Naive thymus-derived CD8-positive, alpha-beta T cell (primary cell): ENCODE data around the gene CELSR3. TPM values are rescaled to one million over a fixed set of nuclear protein-coding genes. Genes with fewer than 3 reads are reported as not detected.

Source experiments
- ATAC-seq, 2 donors: fragments of 150-1000 bp; cut with Tn5 transposase in 1 of 2; sonication (Bioruptor Pico), chemical (Tn5 transposase) in 1 of 2; 1 replicate in 1 of 2; 2 replicates in 1 of 2; pipeline ENCODE4 v1.10.0; 2021; ENCODE audit warnings: mild to moderate bottlenecking in 2 of 2, moderate library complexity in 2 of 2
- POLR2A ChIA-PET: fragments of 350-600 bp; sonication (Branson Sonifier 250); formaldehyde crosslinking; loops from one replicate; lab custom pipeline; 2021; ENCODE audit warnings: antibody characterized with exemption; lab: Charles Lee
- DNase-seq, 10 donors: peaks; one replicate each; pipeline versions ENCODE4 v3.0.0 to v3.0.0-alpha.2; 2020 to 2022
- H3K27ac Mint-ChIP-seq, 10 donors: one replicate each; pipeline ENCODE4 v1.8.0; 2020 to 2022; ENCODE audit warnings: mild to moderate bottlenecking in 10 of 10, mixed read lengths in 10 of 10, moderate library complexity in 4 of 10, inconsistent platforms in 1 of 10
- H3K27me3 Mint-ChIP-seq, 5 donors: one replicate each; pipeline ENCODE4 v1.8.0; 2021 to 2022; ENCODE audit warnings: mixed read lengths in 5 of 5
- H3K36me3 Mint-ChIP-seq, 3 donors: one replicate each; pipeline ENCODE4 v1.8.0; 2020 to 2022; ENCODE audit warnings: mixed read lengths in 3 of 3, mild to moderate bottlenecking in 2 of 3, inconsistent platforms in 1 of 3
- H3K4me1 Mint-ChIP-seq, 4 donors: one replicate each; pipeline ENCODE4 v1.8.0; 2021 to 2022; ENCODE audit warnings: mixed read lengths in 4 of 4
- H3K4me3 Mint-ChIP-seq, 10 donors: one replicate each; pipeline ENCODE4 v1.8.0; 2020 to 2022; ENCODE audit warnings: mild to moderate bottlenecking in 10 of 10, mixed read lengths in 10 of 10, moderate library complexity in 6 of 10, inconsistent platforms in 1 of 10
- H3K9me3 Mint-ChIP-seq, 9 donors: one replicate each; pipeline ENCODE4 v1.8.0; 2020 to 2022; ENCODE audit warnings: mixed read lengths in 9 of 9, mild to moderate bottlenecking in 3 of 9, inconsistent platforms in 1 of 9, moderate library complexity in 1 of 9
- polyA plus RNA-seq, 3 donors: library from polyadenylated mRNA; unstranded; fragments of 300-500 nt; fragmentation: Illumina TruSeq; gene quantifications; one replicate each; pipeline ENCODE4 v1.2.3, GENCODE V29; 2021
- total RNA-seq, 8 experiments: library from RNA in 2 of 8; stranded (reverse) in 2 of 8; gene quantifications; one replicate each; pipeline ENCODE4 v1.2.3 and lab custom pipeline; 2021 to 2026

Gene CELSR3
- total and polyA plus RNA-seq, 5 experiments from 2014 or later: 0.21 to 7.9 (median 0.60) TPM

GRCh38 chr3:48685603-48686511 lies 23.2 kb upstream of the CELSR3 start, which contains the start of gene NCKIPSD:
Gene NCKIPSD (minus strand): TSS chr3:48685915. CDS start chr3:48685807, 108 bp downstream.
- H3K4me1 Mint-ChIP-seq: peaks cover 21 to 39% (median 28%) of the 10 kb centered on the region in 4 donors
- H3K36me3 Mint-ChIP-seq: peaks cover 0 to 45% (median 7%) of the 10 kb centered on the region in 3 donors

GRCh38 chr3:48685293-48685602 lies 22.6 kb upstream of the CELSR3 start:
- Mint-ChIP-seq H3K9me3 (no peaks in the 10 kb centered on the region), H3K4me3 (peak overlapping the region; percentile 87 to 98 (median 93)), H3K4me1 (peaks cover 24 to 39% (median 33%) of the 10 kb centered on the region in 4 donors), H3K27me3 (no peaks in the 10 kb centered on the region), H3K36me3 (peaks cover 0 to 47% (median 11%) of the 10 kb centered on the region in 3 donors), H3K27ac (peak overlapping the region in 9 of 10 donors; percentile 71 to 94 (median 91))
- POLR2A ChIA-PET: interaction anchor here (0.9 kb wide), 1 partner anchor 31 kb away, joined by 3 read pairs; the partner anchor contains the start of gene IP6K2
- DNase-seq (no peak), ATAC-seq (no peak)

More at GRCh38 chr3:48685603-48686511, 23.2 kb upstream of the CELSR3 start, which contains the start of gene NCKIPSD:
- DNase-seq (peak; percentile 78 to 97 (median 92)), ATAC-seq (peak; percentile 85 to 87)
- peak within 1 kb of the TSS; percentile 87 to 98 (median 93) for H3K4me3 Mint-ChIP-seq
- POLR2A ChIA-PET: interaction anchor here (0.6 to 1.0 kb wide), 3 partner anchors 10 to 408 kb away, joined by 3 to 7 read pairs (median 3); no protein-coding TSS in a partner anchor
- no peaks in the 10 kb centered on the region for H3K27me3 Mint-ChIP-seq
- H3K27ac Mint-ChIP-seq: peak within 1 kb of the TSS; percentile 71 to 94 (median 92)
- no peaks in the 10 kb centered on the region for H3K9me3 Mint-ChIP-seq

DNA sequence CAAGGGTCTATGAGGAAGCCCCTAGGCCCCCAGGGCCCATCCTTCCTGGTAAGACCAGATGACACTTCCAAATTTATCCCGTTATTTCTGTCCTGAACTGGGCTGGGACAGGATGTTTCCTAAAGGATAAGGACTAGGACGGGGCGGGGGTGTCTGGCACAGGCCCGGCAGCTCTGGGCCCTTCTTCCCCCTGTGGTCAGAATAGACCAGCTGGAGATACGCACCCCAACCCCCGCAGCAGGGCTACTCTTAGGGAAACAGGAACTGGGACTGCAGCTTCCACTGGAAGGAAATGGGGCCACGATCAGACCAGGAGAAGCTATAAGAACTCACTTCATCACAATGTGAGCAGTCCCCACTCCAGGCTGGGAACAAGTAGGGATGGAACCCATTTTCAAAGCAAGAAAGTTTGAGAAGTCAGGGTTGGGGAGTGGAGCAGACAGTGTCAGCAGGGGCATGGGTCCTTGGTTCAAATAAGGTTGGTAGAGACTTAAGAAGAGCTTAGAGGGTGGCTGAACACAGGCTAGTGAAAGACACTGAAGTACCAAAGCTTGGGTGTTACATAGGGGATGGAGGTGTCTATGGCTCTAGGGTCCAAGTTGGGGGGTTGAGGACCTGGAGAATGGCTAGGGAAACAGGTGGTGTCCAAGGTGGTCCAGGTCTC lies 21.9 kb upstream of the CELSR3 start:
- no peak for ATAC-seq
- Mint-ChIP-seq H3K4me1 (peaks cover 24 to 39% (median 37%) of the 10 kb centered on the region in 4 donors), H3K4me3 (peak overlapping the region; percentile 82 to 98 (median 91)), H3K36me3 (peaks cover 0 to 41% (median 11%) of the 10 kb centered on the region in 3 donors), H3K9me3 (no peaks in the 10 kb centered on the region), H3K27me3 (no peaks in the 10 kb centered on the region), H3K27ac (peak overlapping the region in 8 of 10 donors; percentile 59 to 94 (median 83))
- no peak for DNase-seq
- POLR2A ChIA-PET: interaction anchor here (0.5 to 1.5 kb wide), 4 partner anchors 17 to 309 kb away, joined by 3 to 7 read pairs (median 4); partner anchors contain the start of gene IP6K2

GRCh38 chr3:48684054-48684349 lies 21.3 kb upstream of the CELSR3 start:
- peaks cover 24 to 43% (median 39%) of the 10 kb centered on the region in 4 donors for H3K4me1 Mint-ChIP-seq
- POLR2A ChIA-PET: interaction anchor here (0.8 to 1.5 kb wide), 2 partner anchors 18 to 22 kb away, joined by 4 to 5 read pairs; no protein-coding TSS in a partner anchor
- no peaks in the 10 kb centered on the region for H3K9me3 Mint-ChIP-seq
- no peaks in the 10 kb centered on the region for H3K27me3 Mint-ChIP-seq
- peak overlapping the region in 4 of 10 donors; percentile 65 to 85 (median 68) for H3K27ac Mint-ChIP-seq
- peak overlapping the region in 9 of 10 donors; percentile 44 to 97 (median 84) for H3K4me3 Mint-ChIP-seq
- peaks cover 0 to 36% (median 11%) of the 10 kb centered on the region in 3 donors for H3K36me3 Mint-ChIP-seq
- DNase-seq (no peak), ATAC-seq (no peak)

GRCh38 chr3:48682786-48683185 lies 20.1 kb upstream of the CELSR3 start:
- peak overlapping the region in 2 of 10 donors; percentile 38 to 65 for H3K27ac Mint-ChIP-seq
- peaks cover 24 to 45% (median 39%) of the 10 kb centered on the region in 4 donors for H3K4me1 Mint-ChIP-seq
- H3K27me3 Mint-ChIP-seq: no peaks in the 10 kb centered on the region
- DNase-seq (no peak), ATAC-seq (no peak)
- no peak overlapping the region for H3K4me3 Mint-ChIP-seq
- peaks cover 0 to 35% (median 6%) of the 10 kb centered on the region in 3 donors for H3K36me3 Mint-ChIP-seq
- POLR2A ChIA-PET: no interaction called here
- no peaks in the 10 kb centered on the region for H3K9me3 Mint-ChIP-seq

DNA sequence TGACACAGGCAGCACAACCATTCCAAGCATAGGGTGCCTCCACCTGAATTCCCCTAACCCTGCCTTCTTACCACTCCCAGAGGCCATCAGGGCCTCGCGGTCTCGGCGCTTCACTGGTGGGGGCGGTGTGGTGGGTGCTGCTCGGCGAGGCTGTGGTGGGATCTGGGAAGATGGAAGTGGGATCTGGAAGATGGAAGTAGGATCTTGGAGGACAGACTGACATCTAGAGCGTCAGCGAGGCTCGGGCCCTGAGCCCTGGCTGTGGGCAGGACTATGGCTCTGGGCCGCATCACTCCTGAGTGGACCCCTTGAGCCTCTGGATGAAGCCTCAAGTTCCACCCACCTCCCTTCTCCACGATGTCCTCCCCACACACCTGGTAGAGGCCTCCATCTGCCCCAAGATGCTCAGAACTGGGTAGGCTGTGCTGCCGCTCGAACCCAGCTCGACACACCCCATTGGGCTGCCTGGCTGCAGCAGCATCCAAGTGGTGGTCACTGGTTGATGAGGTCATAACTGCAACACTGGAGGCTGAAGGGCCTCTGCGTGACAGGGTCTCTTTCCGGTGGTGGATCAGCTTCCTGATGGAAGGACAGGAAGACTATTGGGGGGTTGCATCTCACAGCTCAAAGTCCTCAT lies 19.4 kb upstream of the CELSR3 start:
- H3K4me3 Mint-ChIP-seq: peak overlapping the region in 1 of 10 donors; percentile 38
- ATAC-seq: no peak
- no peaks in the 10 kb centered on the region for H3K9me3 Mint-ChIP-seq
- POLR2A ChIA-PET: no interaction called here
- no peak for DNase-seq
- H3K4me1 Mint-ChIP-seq: peaks cover 23 to 45% (median 39%) of the 10 kb centered on the region in 4 donors
- peaks cover 0 to 37% (median 6%) of the 10 kb centered on the region in 3 donors for H3K36me3 Mint-ChIP-seq
- H3K27ac Mint-ChIP-seq: no peak overlapping the region
- no peaks in the 10 kb centered on the region for H3K27me3 Mint-ChIP-seq

DNA sequence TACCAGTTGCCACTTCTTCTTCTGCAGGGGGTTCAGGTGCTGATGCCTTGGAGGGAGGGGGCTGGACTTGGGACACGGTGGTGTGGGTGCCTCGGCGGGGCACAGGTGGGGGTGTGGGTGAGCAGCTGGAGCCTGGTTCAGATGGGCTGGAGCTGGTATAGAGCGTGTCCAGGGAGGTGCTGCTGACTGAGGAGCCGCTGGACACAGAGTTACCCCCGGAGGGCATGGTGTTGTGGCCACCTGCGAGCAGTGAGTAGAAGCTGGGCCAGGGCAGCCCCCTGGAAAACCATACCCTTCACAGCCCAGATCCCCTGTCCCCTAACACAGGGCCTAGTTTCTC lies 18.8 kb upstream of the CELSR3 start:
- Mint-ChIP-seq H3K4me3 (no peak overlapping the region), H3K9me3 (no peaks in the 10 kb centered on the region), H3K27ac (no peak overlapping the region), H3K4me1 (peaks cover 21 to 43% (median 36%) of the 10 kb centered on the region in 4 donors), H3K27me3 (no peaks in the 10 kb centered on the region), H3K36me3 (peaks cover 0 to 35% (median 6%) of the 10 kb centered on the region in 3 donors)
- ATAC-seq (no peak), DNase-seq (no peak)
- POLR2A ChIA-PET: no interaction called here

DNA sequence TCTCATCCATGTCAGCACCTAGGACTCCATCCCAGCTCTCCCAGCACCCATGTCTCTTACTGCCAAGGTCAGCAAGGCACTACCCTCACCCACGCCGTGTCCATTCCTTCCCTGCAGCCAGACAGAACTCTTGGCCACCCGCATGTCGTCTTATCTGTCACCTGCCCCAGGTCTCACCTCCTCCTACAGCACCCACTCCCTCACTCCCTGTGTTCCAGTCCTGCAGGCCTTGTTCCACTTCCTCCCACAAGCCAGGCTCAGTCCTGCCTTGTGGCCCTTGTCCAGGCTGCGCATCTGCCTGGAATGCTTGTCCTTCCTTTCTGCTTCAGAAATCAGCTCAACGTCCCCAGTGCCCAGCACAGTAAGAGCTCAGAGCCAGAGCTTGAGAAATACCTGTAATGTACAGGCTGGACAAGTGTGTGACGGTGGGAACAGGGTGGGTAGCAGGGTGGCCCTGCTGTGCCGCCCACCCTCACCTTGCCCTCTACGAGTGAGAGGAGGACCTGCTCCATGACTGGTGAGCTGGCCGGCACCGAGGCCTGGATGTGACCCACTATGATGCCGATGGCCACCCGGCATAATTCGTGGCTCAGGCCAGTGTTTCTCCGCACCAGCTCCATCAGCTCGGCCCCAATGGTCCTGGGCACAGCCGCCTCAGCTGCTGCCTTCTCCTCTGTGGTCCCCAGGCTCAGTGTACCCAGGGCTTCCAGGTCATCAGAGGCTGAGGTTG lies 18.3 kb upstream of the CELSR3 start:
- DNase-seq: no peak
- ATAC-seq: no peak
- Mint-ChIP-seq H3K27me3 (no peaks in the 10 kb centered on the region), H3K4me1 (peaks cover 18 to 40% (median 32%) of the 10 kb centered on the region in 4 donors), H3K9me3 (no peaks in the 10 kb centered on the region), H3K36me3 (peaks cover 0 to 38% (median 6%) of the 10 kb centered on the region in 3 donors), H3K27ac (peak overlapping the region in 4 of 10 donors; percentile 24 to 63 (median 50)), H3K4me3 (peak overlapping the region in 1 of 10 donors; percentile 18)
- POLR2A ChIA-PET: no interaction called here

DNA sequence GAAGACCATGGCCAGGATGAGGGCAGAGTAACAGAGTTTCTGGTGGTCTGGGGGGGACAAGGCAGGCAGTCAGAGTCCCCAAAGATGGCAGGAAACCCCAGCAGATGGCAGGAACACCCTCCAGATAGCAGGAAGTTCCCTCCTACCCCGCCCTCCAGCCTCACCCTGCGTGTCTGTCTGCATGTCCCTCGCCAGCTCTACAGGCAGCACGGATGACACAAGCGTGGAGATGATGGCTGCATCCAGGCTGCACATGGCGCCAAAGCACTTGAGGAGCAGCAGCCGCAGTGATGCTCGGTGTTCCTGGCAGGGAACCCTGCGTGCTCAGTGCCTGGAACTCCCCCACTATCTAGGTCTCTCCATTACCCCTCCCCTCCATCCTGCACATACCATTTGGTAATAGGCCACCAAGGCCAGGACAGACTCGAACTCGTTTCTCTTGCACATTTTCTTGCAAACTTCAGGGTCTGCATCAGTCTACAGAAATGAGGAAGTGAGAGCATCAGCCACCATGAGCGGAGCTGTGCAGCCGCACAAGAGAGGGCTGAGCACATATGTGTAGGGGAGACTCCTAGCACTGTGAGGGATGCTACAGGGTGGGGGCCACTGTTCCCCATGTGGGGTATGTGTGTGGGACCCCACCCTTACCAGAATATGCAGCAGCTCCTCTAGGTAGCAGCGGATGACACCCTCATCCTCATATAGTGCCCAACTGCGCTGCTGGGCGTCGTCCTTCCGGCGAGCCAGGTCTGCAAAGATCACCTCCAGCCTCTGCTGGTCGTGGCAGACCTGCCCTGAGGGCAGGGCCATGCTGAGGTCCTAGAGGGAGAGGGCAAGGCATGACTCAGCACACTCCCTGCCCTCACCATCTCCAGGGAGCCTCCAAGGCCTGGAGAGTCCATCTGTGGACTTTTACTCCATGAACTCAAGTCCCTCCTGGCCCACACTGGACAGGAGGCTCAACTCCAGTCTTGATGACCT lies 17.0 kb upstream of the CELSR3 start:
- peaks cover 18 to 32% (median 26%) of the 10 kb centered on the region in 4 donors for H3K4me1 Mint-ChIP-seq
- POLR2A ChIA-PET: no interaction called here
- no peak for DNase-seq
- no peaks in the 10 kb centered on the region for H3K9me3 Mint-ChIP-seq
- no peak for ATAC-seq
- no peak overlapping the region for H3K27ac Mint-ChIP-seq
- H3K4me3 Mint-ChIP-seq: no peak overlapping the region
- H3K36me3 Mint-ChIP-seq: peaks cover 0 to 41% (median 6%) of the 10 kb centered on the region in 3 donors
- no peaks in the 10 kb centered on the region for H3K27me3 Mint-ChIP-seq

DNA sequence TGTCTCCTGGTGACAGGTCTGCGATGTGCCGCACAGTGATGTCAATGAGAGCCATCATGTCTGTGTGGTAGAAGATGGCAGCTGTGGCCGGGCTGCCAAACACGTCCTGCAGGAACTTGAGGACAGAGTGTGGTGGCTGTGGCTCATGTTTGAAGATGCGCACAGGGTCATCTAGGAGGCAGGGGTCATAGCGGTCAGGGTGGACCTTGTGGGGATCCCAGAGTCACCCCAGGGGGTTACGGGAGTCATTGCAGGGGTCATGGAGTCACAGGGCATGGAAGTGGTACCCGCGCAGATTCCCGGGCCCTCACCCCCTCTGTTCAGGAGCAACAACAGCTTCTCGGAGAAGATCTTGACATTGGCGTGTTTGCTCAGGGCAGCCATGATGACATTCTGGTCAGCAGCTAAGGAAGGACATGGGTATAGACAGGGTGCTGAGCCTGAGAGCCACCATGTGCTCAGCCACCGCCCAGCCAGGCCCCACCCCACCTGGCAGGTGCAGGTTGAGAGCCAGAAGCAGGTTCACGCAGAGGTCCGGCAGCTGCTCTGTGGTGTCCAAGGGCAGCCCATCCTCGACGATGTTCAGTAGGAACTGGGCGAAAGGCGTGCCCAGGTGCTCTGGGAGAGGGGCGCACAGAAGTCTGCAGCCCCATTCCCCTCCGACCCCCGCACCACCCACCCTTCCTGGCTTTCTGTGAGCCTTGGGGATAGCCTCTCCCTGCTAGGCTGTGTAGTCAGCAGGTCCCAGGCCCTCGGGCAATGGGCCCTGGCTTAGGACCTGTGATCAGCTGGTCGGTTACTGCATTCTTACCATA lies 16.1 kb upstream of the CELSR3 start:
- Mint-ChIP-seq H3K27me3 (no peaks in the 10 kb centered on the region), H3K9me3 (no peaks in the 10 kb centered on the region), H3K4me3 (no peak overlapping the region), H3K36me3 (peaks cover 0 to 41% (median 6%) of the 10 kb centered on the region in 3 donors), H3K27ac (no peak overlapping the region), H3K4me1 (peaks cover 12 to 24% (median 18%) of the 10 kb centered on the region in 4 donors)
- ATAC-seq: no peak
- POLR2A ChIA-PET: no interaction called here
- no peak for DNase-seq
